Lung (tissue), 12 donors: ENCODE results near the gene TEDDM1. TPM values are rescaled to one million over a fixed set of nuclear protein-coding genes. Genes with fewer than 3 reads are reported as not detected.

Experiments
- ATAC-seq: fragments of 200-7000 bp; cut with Tn5 transposase; one replicate; pipeline ENCODE4 v1.9.1; 2020; ENCODE audit warnings: moderate number of reproducible peaks; ENCODE audit not compliant: insufficient read depth, low FRiP score
- DNase-seq, 3 donors: peaks; one replicate each; pipeline ENCODE4 v3.0.0-alpha.2; 2013 to 2017
- H3K27ac ChIP-seq, 2 donors: one replicate each; pipeline ENCODE4 v1.5.1; 2013; ENCODE audit warnings: mild to moderate bottlenecking in 2 of 2, moderate library complexity in 2 of 2, control low read depth in 1 of 2, inconsistent platforms in 1 of 2, low read depth in 1 of 2, low read length in 1 of 2
- H3K27me3 ChIP-seq, 3 donors: one replicate each; pipeline ENCODE4 v1.5.1; 2013; ENCODE audit warnings: low read length in 2 of 3; ENCODE audit not compliant: control insufficient read depth in 3 of 3, insufficient read depth in 3 of 3
- H3K36me3 ChIP-seq, 4 donors: one replicate each; pipeline ENCODE4 v1.5.1; 2013; ENCODE audit warnings: low read length in 4 of 4, mild to moderate bottlenecking in 1 of 4, moderate library complexity in 1 of 4; ENCODE audit not compliant: control insufficient read depth in 4 of 4, insufficient read depth in 4 of 4
- H3K4me1 ChIP-seq, 5 donors: one replicate each; pipeline ENCODE4 v1.5.1; 2013; ENCODE audit warnings: low read length in 5 of 5, mild to moderate bottlenecking in 2 of 5, moderate library complexity in 1 of 5; ENCODE audit not compliant: control insufficient read depth in 5 of 5, insufficient read depth in 5 of 5
- H3K4me3 ChIP-seq: one replicate; pipeline ENCODE4 v1.5.1; 2013; ENCODE audit warnings: mild to moderate bottlenecking, control low read depth, moderate library complexity
- H3K9ac ChIP-seq, 2 donors: one replicate each; pipeline ENCODE4 v1.5.1; 2013; ENCODE audit warnings: low read length in 2 of 2, control low read depth in 1 of 2; ENCODE audit not compliant: insufficient read depth in 1 of 2
- H3K9me3 ChIP-seq, 4 donors: one replicate each; pipeline ENCODE4 v1.5.1; 2013; ENCODE audit warnings: low read length in 3 of 4, mild to moderate bottlenecking in 1 of 4, moderate library complexity in 1 of 4; ENCODE audit not compliant: control insufficient read depth in 4 of 4, insufficient read depth in 3 of 4
- CTCF ChIP-seq: IDR thresholded peaks from 2 replicates; pipeline ENCODE4 v1.5.1; 2012; ENCODE audit warnings: mild to moderate bottlenecking; ENCODE audit errors: control extremely low read depth, extremely low read depth
- WGBS, 2 donors: extraction: QIAGEN DNeasy Blood & Tissue Kit; methylation state at CpG; one replicate each; pipeline ENCODE4 v1.1.7; 2013; 5-methylcytosine and 5-hydroxymethylcytosine counted together
- polyA plus RNA-seq, 2 donors: library from polyadenylated mRNA; stranded (reverse); fragments of 200-250 nt; gene quantifications; one replicate each; pipeline ENCODE4 v1.2.1, GENCODE V29; 2013
- total RNA-seq, 2 donors: library from RNA; depleted of rRNA in 1 of 2; stranded (reverse); fragments of >200 nt in 1 of 2; gene quantifications; one replicate each; pipeline ENCODE4 v1.2.1, GENCODE V29; 2014 to 2021
- donor health status: control.
- donor health status: control.
- donor health status: Bipolar disorder and iron deficiency.
- donor health status: healthy.
- donor health status: DM: yes; HTN: yes; CAD: no.

The TEDDM1 gene
- total and polyA plus RNA-seq, 4 donors = not detected

DNA sequence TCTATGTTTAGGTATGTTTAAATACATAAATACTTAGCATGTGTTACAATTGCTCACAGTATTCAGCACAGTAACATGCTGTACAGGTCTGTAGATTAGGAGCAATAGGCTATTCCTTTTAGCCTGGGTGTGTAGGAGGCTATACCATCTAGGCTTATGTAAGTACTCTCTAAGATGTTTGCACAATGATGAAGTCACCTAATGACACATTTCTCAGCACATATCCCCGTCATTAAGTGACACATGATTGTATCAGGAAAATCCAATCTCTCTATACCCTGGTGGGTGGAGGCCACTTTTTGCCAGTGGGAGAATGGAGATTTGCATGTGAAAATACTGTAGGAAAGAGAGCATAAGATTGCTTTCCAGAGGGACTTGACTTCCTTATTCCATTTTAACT, 5.5 kb upstream of the TEDDM1 start:
- no peaks in the 10 kb centered on the region for H3K36me3 ChIP-seq
- ATAC-seq (no peak), DNase-seq (no peak)
- no peak for TF ChIP-seq CTCF
- no peak overlapping the region for H3K9ac ChIP-seq
- H3K9me3 ChIP-seq = peaks cover 0 to 3% (median 0%) of the 10 kb centered on the region in 4 donors
- H3K27me3 ChIP-seq = no peaks in the 10 kb centered on the region
- peaks cover 0 to 10% (median 0%) of the 10 kb centered on the region in 5 donors for H3K4me1 ChIP-seq
- H3K4me3 ChIP-seq = no peak overlapping the region
- H3K27ac ChIP-seq = no peak overlapping the region
- WGBS, 2 donors = 65 to 67% methylated on average over 1 of the region's 1 CpG

- WGBS, 2 donors = 92 to 97% methylated on average over 1 of the region's 1 CpG
- Histone ChIP-seq H3K4me1 (peaks cover 0 to 10% (median 0%) of the 10 kb centered on the region in 5 donors), H3K36me3 (no peaks in the 10 kb centered on the region), H3K9ac (no peak overlapping the region), H3K4me3 (no peak overlapping the region), H3K27ac (no peak overlapping the region), H3K27me3 (no peaks in the 10 kb centered on the region), H3K9me3 (peaks cover 0 to 3% (median 0%) of the 10 kb centered on the region in 4 donors)
- no peak for DNase-seq
- TF ChIP-seq CTCF = no peak
- no peak for ATAC-seq
Observed at GRCh38 chr1:182405578-182405977, 5.1 kb upstream of the TEDDM1 start.

- Histone ChIP-seq H3K9ac (no peak overlapping the region), H3K27me3 (no peaks in the 10 kb centered on the region), H3K9me3 (peaks cover 0 to 3% (median 0%) of the 10 kb centered on the region in 4 donors), H3K4me1 (peaks cover 0 to 10% (median 0%) of the 10 kb centered on the region in 5 donors), H3K27ac (no peak overlapping the region), H3K36me3 (no peaks in the 10 kb centered on the region), H3K4me3 (no peak overlapping the region)
- ATAC-seq (no peak), DNase-seq (no peak)
- WGBS, 2 donors = 49 to 87% methylated on average over 1 of the region's 1 CpG
- no peak for TF ChIP-seq CTCF
Observed at GRCh38 chr1:182404781-182405180, 4.3 kb upstream of the TEDDM1 start.
